Breast epithelium (tissue), 3 donors: ENCODE measurements around the gene OR11A1.

Experiments
- CTCF ChIP-seq, 3 donors: fragments of 450-650 bp; IDR thresholded peaks; one replicate each; pipeline ENCODE4 v1.5.1; 2016 to 2017; ENCODE audit warnings: antibody characterized with exemption in 3 of 3, mild to moderate bottlenecking in 3 of 3, moderate library complexity in 3 of 3
- POLR2A ChIP-seq: fragments of 450-650 bp; IDR thresholded peaks from one replicate; pipeline ENCODE4 v1.6.1; 2016; ENCODE audit warnings: antibody characterized with exemption, mild to moderate bottlenecking, moderate library complexity
- POLR2AphosphoS5 ChIP-seq, 3 donors: sonication (generic); formaldehyde crosslinking; IDR thresholded peaks; one replicate each; pipeline ENCODE4 v1.6.1; 2017; ENCODE audit warnings: antibody characterized with exemption in 3 of 3

- TF ChIP-seq CTCF (IDR thresholded peaks at IDR 0.05) = no peak
- no peak for TF ChIP-seq POLR2A
- no peak for TF ChIP-seq POLR2AphosphoS5 (IDR thresholded peaks at IDR 0.05)
Observed at GRCh38 chr6:29479560-29479959, 22.7 kb upstream of the OR11A1 start.
